RPMI7951 (cell line): Measurements from ENCODE around the gene KRTAP9-4. TPM values are rescaled to one million over a fixed set of nuclear protein-coding genes. Genes with fewer than 3 reads are reported as not detected.
A peak's percentile ranks its signal among the peaks of the same experiment; 100 is the strongest.
"Not testable (repeated sequence)": the region's sequence is repeated elsewhere in the genome, so short reads cannot be mapped to it uniquely, and the experiment has no call there.

ENCODE experiments used
- DNase-seq: peaks from one replicate; pipeline ENCODE4 v3.0.0-alpha.2; 2012; ENCODE audit warnings: low read depth
- total RNA-seq: library from RNA; depleted of rRNA; stranded (reverse); fragments of >200 nt; shearing (Covaris generic); gene quantifications from 2 replicates; pipeline ENCODE4 v1.2.3, GENCODE V29; 2014; rRNA removed

Gene KRTAP9-4
- total RNA-seq, 1 experiment from 2014 or later: not detected

GRCh38 chr17:41264599-41264998, 15.1 kb downstream of the KRTAP9-4 start:
- no peak for DNase-seq

GRCh38 chr17:41265078-41265477, 15.6 kb downstream of the KRTAP9-4 start, which contains the start of gene KRTAP9-6:
TSS of gene KRTAP9-6 (plus strand) at chr17:41265378. CDS start at chr17:41265378, 0 bp downstream.
- no peak for DNase-seq

- no peak for DNase-seq
Measured at GRCh38 chr17:41267711-41268110, 18.2 kb downstream of the KRTAP9-4 start.

- not testable (repeated sequence) for DNase-seq
Measured at GRCh38 chr17:41271323-41271722, 21.8 kb downstream of the KRTAP9-4 start.

- DNase-seq: no peak
Measured at GRCh38 chr17:41271858-41272257, 22.4 kb downstream of the KRTAP9-4 start.

GRCh38 chr17:41275648-41276190, 26.2 kb downstream of the KRTAP9-4 start, which contains the start of gene KRTAP9-7:
TSS of gene KRTAP9-7 (plus strand) at chr17:41275698. CDS start at chr17:41275698, 0 bp downstream.
- DNase-seq: not testable (repeated sequence)

GRCh38 chr17:41278176-41278955, 28.9 kb downstream of the KRTAP9-4 start:
- peak; percentile 43 for DNase-seq

GRCh38 chr17:41284043-41284442, 34.6 kb downstream of the KRTAP9-4 start:
- DNase-seq: no peak

- DNase-seq: no peak
Measured at GRCh38 chr17:41284546-41284945, 35.1 kb downstream of the KRTAP9-4 start.

- no peak for DNase-seq
Measured at GRCh38 chr17:41287050-41287449, 37.6 kb downstream of the KRTAP9-4 start.

- no peak for DNase-seq
Measured at GRCh38 chr17:41294016-41294415, 44.5 kb downstream of the KRTAP9-4 start.

- no peak for DNase-seq
Measured at GRCh38 chr17:41296846-41297245, 47.4 kb downstream of the KRTAP9-4 start.

GRCh38 chr17:41298458-41299135, 49.1 kb downstream of the KRTAP9-4 start:
- no peak for DNase-seq

Other genes starting within 250 kb of the KRTAP9-4 start
- not detected in 2 replicates for gene KRTAP3-2, start 249.8 kb upstream of the KRTAP9-4 start, total RNA-seq
- gene KRTAP3-1, start 240.6 kb upstream of the KRTAP9-4 start, total RNA-seq: not detected in 2 replicates
- gene KRTAP1-5, start 222.5 kb upstream of the KRTAP9-4 start, total RNA-seq: not detected in 2 replicates
- not detected in 2 replicates for gene KRTAP1-4, start 219.5 kb upstream of the KRTAP9-4 start, total RNA-seq
- gene KRTAP1-3, start 214.8 kb upstream of the KRTAP9-4 start, total RNA-seq: not detected in 2 replicates
- not detected in 2 replicates for gene KRTAP1-1, start 208.2 kb upstream of the KRTAP9-4 start, total RNA-seq
- 0.48 TPM in 1 of 2 replicates, not detected in the other for gene KRTAP2-1, start 202.4 kb upstream of the KRTAP9-4 start, total RNA-seq
- gene KRTAP2-2, start 194.5 kb upstream of the KRTAP9-4 start, total RNA-seq: not detected in 2 replicates
- gene KRTAP2-3, start 189.6 kb upstream of the KRTAP9-4 start, total RNA-seq: not detected in 2 replicates
- not detected in 2 replicates for gene KRTAP2-4, start 183.8 kb upstream of the KRTAP9-4 start, total RNA-seq
- not detected in 2 replicates for gene KRTAP4-7, start 165.5 kb upstream of the KRTAP9-4 start, total RNA-seq
- gene KRTAP4-8, start 151.5 kb upstream of the KRTAP9-4 start, total RNA-seq: not detected in 2 replicates
- gene KRTAP4-16, start 147.5 kb upstream of the KRTAP9-4 start, total RNA-seq: not detected in 2 replicates
- not detected in 2 replicates for gene KRTAP4-9, start 144.3 kb upstream of the KRTAP9-4 start, total RNA-seq
- gene KRTAP4-11, start 131.3 kb upstream of the KRTAP9-4 start, total RNA-seq: not detected in 2 replicates
- gene KRTAP4-12, start 125.5 kb upstream of the KRTAP9-4 start, total RNA-seq: not detected in 2 replicates
- not detected in 2 replicates for gene KRTAP4-6, start 109.1 kb upstream of the KRTAP9-4 start, total RNA-seq
- not detected in 2 replicates for gene KRTAP4-5, start 99.9 kb upstream of the KRTAP9-4 start, total RNA-seq
- gene KRTAP4-4, start 88.9 kb upstream of the KRTAP9-4 start, total RNA-seq: not detected in 2 replicates
- not detected in 2 replicates for gene KRTAP4-3, start 81.5 kb upstream of the KRTAP9-4 start, total RNA-seq
- not detected in 2 replicates for gene KRTAP4-2, start 71.5 kb upstream of the KRTAP9-4 start, total RNA-seq
- gene KRTAP4-1, start 64.8 kb upstream of the KRTAP9-4 start, total RNA-seq: not detected in 2 replicates
- not detected in 2 replicates for gene KRTAP9-1, start 59.8 kb upstream of the KRTAP9-4 start, total RNA-seq
- not detected in 2 replicates for gene KRTAP9-2, start 23.0 kb upstream of the KRTAP9-4 start, total RNA-seq
- not detected in 2 replicates for gene KRTAP9-3, start 17.2 kb upstream of the KRTAP9-4 start, total RNA-seq
- gene KRTAP9-8, start 11.7 kb upstream of the KRTAP9-4 start, total RNA-seq: not detected in 2 replicates
- not detected in 2 replicates for gene KRTAP9-9, start 5.7 kb downstream of the KRTAP9-4 start, total RNA-seq
- gene KRTAP9-6, start 15.7 kb downstream of the KRTAP9-4 start, total RNA-seq: not detected in 2 replicates
- not detected in 2 replicates for gene KRTAP9-7, start 26.0 kb downstream of the KRTAP9-4 start, total RNA-seq
- gene KRTAP29-1, start 53.2 kb downstream of the KRTAP9-4 start, total RNA-seq: not detected in 2 replicates
- not detected in 2 replicates for gene KRTAP16-1, start 59.6 kb downstream of the KRTAP9-4 start, total RNA-seq
- not detected in 2 replicates for gene KRTAP17-1, start 66.0 kb downstream of the KRTAP9-4 start, total RNA-seq
- gene KRT33A, start 101.1 kb downstream of the KRTAP9-4 start, total RNA-seq: not detected in 2 replicates
- gene KRT33B, start 120.1 kb downstream of the KRTAP9-4 start, total RNA-seq: 0.24 TPM in 1 of 2 replicates, not detected in the other
- gene KRT34, start 132.6 kb downstream of the KRTAP9-4 start, total RNA-seq: not detected in 2 replicates
- gene KRT31, start 147.9 kb downstream of the KRTAP9-4 start, total RNA-seq: not detected in 2 replicates
- not detected in 2 replicates for gene KRT37, start 174.9 kb downstream of the KRTAP9-4 start, total RNA-seq
- gene KRT38, start 191.3 kb downstream of the KRTAP9-4 start, total RNA-seq: not detected in 2 replicates
- gene KRT32, start 217.7 kb downstream of the KRTAP9-4 start, total RNA-seq: not detected in 2 replicates
- not detected in 2 replicates for gene KRT35, start 231.5 kb downstream of the KRTAP9-4 start, total RNA-seq
- not detected in 2 replicates for gene KRT36, start 240.2 kb downstream of the KRTAP9-4 start, total RNA-seq